Esophagus squamous epithelium (tissue), 4 donors: ENCODE data around the gene UNC93B1.

Experiments
- CTCF ChIP-seq, 6 experiments: fragments of 450-650 bp in 4 of 6; fragments of 200-600 bp in 2 of 6; sonication (generic) in 2 of 6; IDR thresholded peaks; one replicate each; pipeline ENCODE4 v1.5.1; 2016 to 2019; ENCODE audit warnings: antibody characterized with exemption in 6 of 6, mild to moderate bottlenecking in 4 of 6, moderate library complexity in 4 of 6
- POLR2A ChIP-seq, 4 donors: fragments of 450-650 bp; IDR thresholded peaks; one replicate each; pipeline ENCODE4 v1.6.1; 2017; ENCODE audit warnings: antibody characterized with exemption in 4 of 4, mild to moderate bottlenecking in 4 of 4, moderate library complexity in 3 of 4

- no peak for TF ChIP-seq CTCF (IDR thresholded peaks at IDR 0.05)
- TF ChIP-seq POLR2A (IDR thresholded peaks at IDR 0.05) = no peak
Measured at GRCh38 chr11:68025047-68025446, 21.1 kb upstream of the UNC93B1 start.
